Measurements from ENCODE around the gene PGAP6.
"Not testable (repeated sequence)": the region's sequence is repeated elsewhere in the genome, so short reads cannot be mapped to it uniquely, and the experiment has no call there.

PGAP6 gene

DNA sequence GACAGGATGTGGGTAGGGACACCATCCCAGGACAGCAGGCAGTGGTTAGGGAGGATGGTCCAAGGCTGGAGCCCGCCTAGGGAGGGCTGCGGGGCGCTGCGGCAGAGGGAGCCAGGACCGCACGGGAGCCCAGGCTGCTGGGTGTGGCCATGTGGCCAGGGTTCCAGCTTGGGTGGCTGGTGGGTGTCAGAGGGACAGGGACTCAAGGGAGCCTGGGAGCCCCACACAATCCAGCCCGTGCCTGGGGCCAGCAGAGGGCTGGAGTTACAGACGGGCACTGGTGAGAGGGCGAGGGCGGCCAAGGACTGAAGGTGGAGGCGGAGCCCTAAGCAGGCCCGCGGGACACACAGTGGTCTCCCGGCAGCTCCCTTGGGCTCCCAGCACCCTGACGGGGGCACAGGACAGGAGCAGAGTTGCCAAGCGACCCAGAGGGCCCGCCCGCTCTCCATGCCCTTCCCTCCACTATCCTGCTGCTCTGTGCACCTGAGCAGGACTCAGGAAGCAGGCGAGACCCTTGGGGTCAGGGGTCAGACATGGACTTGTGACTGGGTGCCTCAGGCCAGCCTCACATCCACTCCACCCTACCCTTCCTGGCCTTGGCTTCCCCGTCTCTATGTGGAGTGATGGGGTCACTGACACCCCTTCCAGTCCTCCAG, 18.5 kb downstream of the PGAP6 start:
- TF ChIP-seq CTCF (conservative IDR thresholded peaks at IDR 0.05; ENCODE audit: control insufficient read depth, insufficient read depth, low read depth, low read length) = no peak

DNA sequence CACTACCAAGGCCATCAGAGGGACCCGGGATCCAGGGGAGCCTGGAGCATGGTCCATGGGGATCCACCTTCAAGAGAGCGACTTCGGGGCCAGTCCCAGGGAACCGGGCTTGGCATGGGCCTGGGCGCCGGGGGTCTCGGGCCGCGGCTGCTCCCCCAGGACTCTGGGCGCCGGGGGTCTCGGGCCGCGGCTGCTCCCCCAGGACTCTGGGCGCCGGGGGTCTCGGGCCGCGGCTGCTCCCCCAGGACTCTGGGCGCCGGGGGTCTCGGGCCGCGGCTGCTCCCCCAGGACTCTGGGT, 19.1 kb downstream of the PGAP6 start:
- not testable (repeated sequence) for DNase-seq (ENCODE audit: low read depth); H3K4me3 ChIP-seq (ENCODE audit: control insufficient read depth, low read depth, low read length)

More for the DNA sequence above, 18.5 kb downstream of the PGAP6 start:
- DNase-seq (ENCODE audit: low read depth) = no peak
- no peak overlapping the region for H3K4me3 ChIP-seq (ENCODE audit: control insufficient read depth, low read depth, low read length)

- no peak overlapping the region for H3K4me3 ChIP-seq (ENCODE audit: control insufficient read depth, low read depth, low read length)
- TF ChIP-seq CTCF (conservative IDR thresholded peaks at IDR 0.05; ENCODE audit: control insufficient read depth, insufficient read depth, low read depth, low read length) = peak; percentile 75
- peak; percentile 72 for DNase-seq (ENCODE audit: low read depth)
Observed at GRCh38 chr16:361872-362701, 19.7 kb downstream of the PGAP6 start.

DNA sequence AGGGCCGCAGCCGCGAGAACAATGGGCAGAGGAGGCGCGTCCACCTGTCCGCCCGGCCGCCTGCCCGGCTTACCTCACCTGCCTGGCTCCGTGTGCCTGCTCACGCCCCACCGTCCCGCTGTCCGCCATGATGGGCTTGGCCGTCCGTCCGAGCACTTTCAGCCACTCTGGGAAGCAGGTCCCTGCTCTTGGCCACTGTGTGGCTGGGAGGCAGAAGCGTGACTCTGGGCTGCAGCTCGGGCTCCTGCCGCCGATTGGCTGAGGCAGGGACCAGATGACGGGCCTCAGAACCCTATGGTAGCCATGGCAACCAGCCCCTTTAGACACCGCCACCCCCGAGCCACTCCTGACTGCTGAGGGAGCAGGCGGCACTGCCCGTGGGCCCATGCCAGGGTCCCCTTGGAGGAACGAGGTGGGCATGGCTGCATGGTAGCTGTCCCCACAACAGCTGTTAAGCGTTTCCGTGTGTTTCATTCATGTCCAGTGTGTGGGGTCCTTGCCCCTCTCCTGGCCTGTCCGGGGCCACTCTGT, 20.4 kb downstream of the PGAP6 start:
- no peak for DNase-seq (ENCODE audit: low read depth)
- TF ChIP-seq CTCF (conservative IDR thresholded peaks at IDR 0.05; ENCODE audit: control insufficient read depth, insufficient read depth, low read depth, low read length) = no peak
- no peak overlapping the region for H3K4me3 ChIP-seq (ENCODE audit: control insufficient read depth, low read depth, low read length)

DNA sequence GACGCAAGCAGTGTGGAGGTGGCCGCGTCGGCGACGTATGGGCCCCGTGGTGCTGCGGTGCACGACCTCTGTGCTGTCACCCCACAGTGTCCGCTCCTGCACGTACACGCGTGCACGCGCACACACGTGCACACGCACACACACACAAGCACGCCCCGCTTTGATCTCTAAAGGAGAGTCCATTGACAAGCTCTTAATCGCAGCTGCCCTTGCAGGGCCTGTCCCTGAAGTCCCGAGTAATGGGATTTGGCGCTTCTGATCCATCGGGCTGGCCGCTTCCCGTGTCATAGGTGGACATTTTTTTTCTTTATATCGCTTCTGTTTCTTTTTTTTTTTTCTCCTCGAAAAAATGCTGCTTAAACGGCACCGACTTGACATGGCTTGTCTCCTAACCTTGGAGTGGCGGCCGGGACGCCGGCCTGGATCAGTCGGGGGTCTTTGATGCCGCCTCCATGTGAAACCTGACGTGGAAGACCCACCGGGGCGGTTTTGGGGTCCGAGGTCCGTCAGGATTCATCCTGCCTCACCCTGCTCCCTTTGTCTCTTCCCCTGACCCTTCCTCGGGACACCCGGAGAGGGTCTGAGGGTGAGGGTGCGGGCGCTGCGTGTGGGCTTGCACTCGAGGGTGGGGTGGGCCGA, 21.0 kb downstream of the PGAP6 start:
- no peak for DNase-seq (ENCODE audit: low read depth)
- no peak for TF ChIP-seq CTCF (conservative IDR thresholded peaks at IDR 0.05; ENCODE audit: control insufficient read depth, insufficient read depth, low read depth, low read length)
- no peak overlapping the region for H3K4me3 ChIP-seq (ENCODE audit: control insufficient read depth, low read depth, low read length)

DNA sequence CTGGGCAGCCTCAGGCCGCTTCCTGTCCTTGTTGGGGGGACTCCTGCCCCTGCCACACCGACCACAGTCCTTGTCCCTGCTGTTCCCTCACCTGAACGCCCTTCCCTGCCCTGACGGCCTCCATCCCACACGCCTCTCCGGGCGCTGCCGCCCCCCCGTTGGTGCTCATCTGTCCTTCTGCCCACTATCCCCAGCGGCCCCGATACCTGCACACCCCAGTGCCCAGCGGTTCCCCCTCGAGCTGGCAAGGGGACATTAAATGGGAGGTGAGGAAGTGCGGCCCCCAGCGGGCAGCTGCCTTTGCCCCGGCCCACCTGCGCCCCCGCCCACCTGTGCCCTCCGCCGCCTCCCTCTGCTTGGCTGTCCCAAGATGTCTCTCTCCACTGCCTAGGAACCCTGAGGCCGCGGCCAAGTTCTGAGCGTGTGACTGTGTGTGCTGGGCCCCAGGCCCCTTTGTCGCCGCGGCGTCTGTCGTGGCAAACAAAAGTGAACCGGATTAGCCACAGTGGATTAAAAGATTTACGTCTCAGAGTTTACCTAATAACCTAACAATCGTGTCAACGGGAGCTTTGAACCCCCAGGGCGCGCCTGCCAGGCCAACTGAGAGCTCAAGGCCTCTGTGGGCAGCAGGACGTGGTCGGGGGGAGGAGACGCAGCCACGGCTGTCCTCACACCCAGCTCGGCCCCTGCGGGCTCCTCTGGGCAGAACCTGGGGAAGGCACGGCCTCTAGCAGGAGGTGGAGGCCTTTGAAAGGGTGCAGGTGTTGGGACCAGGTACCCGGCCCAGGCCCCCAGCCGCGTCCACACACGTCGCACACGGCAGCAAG, 21.7 kb downstream of the PGAP6 start:
- no peak for TF ChIP-seq CTCF (conservative IDR thresholded peaks at IDR 0.05; ENCODE audit: control insufficient read depth, insufficient read depth, low read depth, low read length)
- DNase-seq (ENCODE audit: low read depth) = no peak
- H3K4me3 ChIP-seq (ENCODE audit: control insufficient read depth, low read depth, low read length) = no peak overlapping the region

Measured in fibroblast of mammary gland (primary cell).